LNCaP clone FGC (cell line): ENCODE measurements around the gene C5orf63.

ENCODE experiments used
- DNase-seq: peaks from one replicate; pipeline ENCODE4 v3.0.0-alpha.2; 2011; ENCODE audit warnings: low read depth
- H3K4me3 ChIP-seq: 2 replicates; pipeline ENCODE4 v1.5.1; 2011; ENCODE audit warnings: mild to moderate bottlenecking, low read depth, low read length, control low read depth
- CTCF ChIP-seq: IDR thresholded peaks from 2 replicates; pipeline ENCODE4 v1.5.1; 2012; ENCODE audit warnings: mild to moderate bottlenecking; ENCODE audit not compliant: control insufficient read depth, insufficient read depth; ENCODE audit errors: extremely low read depth

The C5orf63 gene

GRCh38 chr5:127097278-127097677, 24.0 kb upstream of the C5orf63 start:
- DNase-seq, result no peak
- no peak for TF ChIP-seq CTCF
- H3K4me3 ChIP-seq, result no peak overlapping the region

DNA sequence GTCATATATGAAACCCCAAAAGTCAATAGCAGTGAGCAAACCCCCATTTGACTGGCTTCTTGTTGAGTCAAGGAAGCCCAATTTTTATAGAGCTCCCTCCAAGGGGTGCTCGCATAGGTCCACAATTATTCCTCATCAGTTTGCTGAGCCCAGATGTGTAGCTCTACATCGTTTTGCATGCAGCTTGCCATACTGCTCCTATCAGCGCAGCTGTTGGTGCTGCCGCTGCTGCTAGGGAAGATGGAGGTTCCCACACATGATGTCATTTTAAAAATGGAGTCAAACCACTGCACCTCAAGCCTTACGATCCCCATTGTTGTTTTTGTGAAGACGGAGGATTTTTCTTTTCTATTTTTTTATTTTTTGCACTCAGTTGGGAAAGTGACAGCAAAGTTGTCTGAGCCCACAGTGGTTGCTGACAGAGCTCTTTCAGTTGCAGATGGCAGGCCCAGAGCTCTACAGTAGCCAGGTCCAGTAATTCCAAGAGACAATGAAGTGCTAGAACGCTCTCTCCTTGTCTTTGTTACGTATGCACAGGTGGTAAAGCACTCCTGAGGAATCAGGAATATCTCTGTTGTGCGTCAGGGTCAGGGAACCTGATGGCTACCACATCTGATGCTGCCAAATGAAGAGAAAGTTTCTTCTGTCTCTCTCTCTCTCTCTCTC, 23.2 kb upstream of the C5orf63 start:
- TF ChIP-seq CTCF, result no peak
- no peak for DNase-seq
- H3K4me3 ChIP-seq, result no peak overlapping the region

DNA sequence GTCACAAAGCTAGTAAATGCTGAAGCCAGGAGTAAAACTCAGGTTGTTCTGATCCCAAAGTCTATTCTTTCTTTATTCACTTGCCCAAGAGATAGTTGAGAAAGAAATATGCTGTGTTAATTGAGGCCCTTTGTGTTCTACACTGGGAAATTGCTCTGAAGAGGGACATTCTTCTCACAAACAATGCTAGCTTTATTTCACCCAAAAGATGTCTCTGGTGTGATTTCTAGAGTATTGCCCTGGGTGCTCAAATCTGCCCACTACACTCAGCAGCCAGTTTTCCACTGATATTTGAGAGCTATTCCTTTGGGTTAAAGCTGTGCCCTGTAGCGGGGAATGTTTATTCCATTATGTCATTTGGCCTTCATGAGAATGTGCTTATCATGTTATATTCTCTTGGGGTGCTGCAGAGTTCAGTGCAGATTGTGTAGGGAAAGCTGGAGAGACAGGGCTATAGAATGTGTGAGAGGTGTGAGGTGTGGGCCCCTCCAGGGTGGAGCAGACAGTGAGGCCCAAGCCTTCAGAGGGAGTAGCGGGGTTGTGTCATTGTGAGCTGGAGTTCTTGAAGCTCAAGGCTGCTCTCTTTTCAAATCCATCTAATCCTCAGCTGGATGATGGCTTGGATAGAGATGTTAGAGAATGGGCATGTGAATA, 21.0 kb upstream of the C5orf63 start:
- H3K4me3 ChIP-seq, result no peak overlapping the region
- no peak for TF ChIP-seq CTCF
- no peak for DNase-seq

DNA sequence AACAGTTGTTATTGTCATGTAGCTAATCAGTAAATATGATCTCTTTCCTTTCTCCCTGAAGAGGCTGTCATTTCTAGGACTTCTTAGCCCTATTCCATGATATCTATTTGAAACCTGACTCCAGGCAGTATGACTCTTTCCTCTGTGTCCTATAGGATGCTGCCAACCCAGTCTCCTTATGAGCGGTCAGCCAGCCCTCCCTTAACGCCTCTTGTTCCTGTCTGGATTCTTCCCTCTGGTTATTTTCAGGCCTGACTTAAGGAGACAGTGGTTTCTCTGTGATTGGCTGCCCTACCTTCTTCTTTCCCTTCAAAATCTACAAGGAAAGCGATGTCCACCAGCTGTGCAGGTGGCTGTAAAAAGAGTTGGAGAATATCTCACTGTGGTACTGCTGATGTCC, 19.4 kb upstream of the C5orf63 start:
- no peak for TF ChIP-seq CTCF
- no peak for DNase-seq
- no peak overlapping the region for H3K4me3 ChIP-seq

- no peak for TF ChIP-seq CTCF
- DNase-seq, result no peak
- no peak overlapping the region for H3K4me3 ChIP-seq
These were observed 15.9 kb upstream of the C5orf63 start for GRCh38 chr5:127089191-127089590.

- TF ChIP-seq CTCF, result no peak
- no peak overlapping the region for H3K4me3 ChIP-seq
- DNase-seq, result no peak
These were observed 14.9 kb upstream of the C5orf63 start for GRCh38 chr5:127088251-127088650.

- no peak overlapping the region for H3K4me3 ChIP-seq
- no peak for TF ChIP-seq CTCF
- DNase-seq, result no peak
These were observed 13.3 kb upstream of the C5orf63 start for GRCh38 chr5:127086589-127086988.
